GM18858 (cell line): ENCODE results near the gene ATE1.
"Not testable (repeated sequence)": the region's sequence is repeated elsewhere in the genome, so short reads cannot be mapped to it uniquely, and the experiment has no call there.

Experiments used
- ATAC-seq: cut with Tn5 transposase; IDR thresholded peaks from one replicate; pipeline ENCODE4 v1.9.1; 2021; ENCODE audit not compliant: unreplicated experiment

The ATE1 gene

DNA sequence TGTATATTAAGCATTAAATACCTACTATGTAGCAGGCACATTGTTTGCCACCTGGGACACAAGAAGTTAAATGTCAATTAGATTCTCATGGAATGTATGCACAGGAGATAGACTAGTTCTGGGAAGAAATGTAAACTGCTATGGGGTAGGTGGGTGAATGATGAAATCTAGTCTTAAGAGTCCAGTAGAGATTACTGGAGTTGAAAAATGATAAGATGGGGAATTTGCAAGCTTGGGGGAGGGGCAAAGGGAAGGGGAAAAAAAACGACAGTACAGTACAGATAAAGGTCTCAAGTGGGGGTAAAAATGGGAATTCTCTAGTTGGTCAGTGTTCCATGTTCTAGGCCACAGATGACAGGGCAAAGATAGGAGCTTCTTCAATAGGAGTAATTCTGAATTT, 94.4 kb downstream of the ATE1 start:
- no peak for ATAC-seq

DNA sequence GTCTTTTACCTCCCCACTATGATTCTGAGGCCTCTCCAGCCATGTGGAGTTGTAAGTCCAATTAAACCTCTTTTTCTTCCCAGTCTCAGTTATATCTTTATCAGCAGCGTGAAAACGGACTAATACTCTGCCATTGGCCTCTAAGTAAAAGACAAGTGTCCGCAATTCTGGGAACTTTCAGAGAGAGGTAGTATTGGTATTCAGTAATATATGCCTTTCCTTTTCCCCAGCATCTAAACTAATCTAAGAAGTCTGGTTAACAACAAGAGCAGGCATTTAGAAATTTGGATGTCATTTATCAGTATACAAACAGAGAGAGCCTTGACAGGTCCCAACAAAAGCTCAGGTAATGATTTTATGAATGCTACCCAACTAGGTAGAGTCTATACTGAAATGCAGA, 95.2 kb downstream of the ATE1 start:
- ATAC-seq = no peak

- ATAC-seq = no peak
Measured at GRCh38 chr10:121831777-121832176, 96.1 kb downstream of the ATE1 start.

DNA sequence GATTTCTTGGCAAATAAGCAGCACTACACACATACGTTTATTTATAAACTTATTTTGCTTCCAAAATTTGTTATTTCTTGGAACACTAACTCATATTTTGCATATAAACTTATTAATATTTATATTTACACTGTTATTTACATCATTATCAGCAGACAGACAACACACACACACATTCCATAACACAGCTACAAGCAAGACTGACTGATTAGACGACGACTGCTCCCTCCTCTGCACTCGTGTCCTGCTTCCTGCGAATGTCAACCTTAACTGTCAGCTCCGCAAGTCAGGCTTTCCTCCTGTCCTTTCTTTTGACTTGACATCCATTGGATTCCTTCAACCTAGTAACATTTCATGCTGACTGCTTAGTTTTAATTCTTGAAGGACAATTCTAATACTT, 96.6 kb downstream of the ATE1 start:
- no peak for ATAC-seq

GRCh38 chr10:121830101-121830500, 97.7 kb downstream of the ATE1 start:
- no peak for ATAC-seq

DNA sequence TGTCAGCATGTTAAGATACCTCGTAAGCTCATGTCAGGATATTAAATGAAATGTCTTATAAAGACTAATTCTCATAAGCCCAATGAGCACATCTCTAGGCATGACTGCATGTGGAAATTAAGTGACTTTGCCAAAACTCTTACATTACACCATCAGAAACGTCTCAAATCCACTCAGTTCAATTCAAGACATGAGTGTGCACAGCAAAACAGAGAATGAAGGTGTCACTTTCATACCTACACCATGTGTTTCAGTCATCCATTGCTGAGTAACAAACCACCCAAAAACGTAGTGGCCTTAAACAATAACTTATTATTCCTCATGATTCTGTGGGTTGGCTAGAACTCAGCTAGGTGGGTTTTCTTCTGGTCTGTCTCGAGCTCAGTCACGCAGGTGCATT, 99.8 kb downstream of the ATE1 start:
- ATAC-seq = no peak

GRCh38 chr10:121826773-121827172, 101.1 kb downstream of the ATE1 start:
- ATAC-seq = not testable (repeated sequence)

GRCh38 chr10:121823993-121824463, 103.8 kb downstream of the ATE1 start:
- ATAC-seq = no peak

DNA sequence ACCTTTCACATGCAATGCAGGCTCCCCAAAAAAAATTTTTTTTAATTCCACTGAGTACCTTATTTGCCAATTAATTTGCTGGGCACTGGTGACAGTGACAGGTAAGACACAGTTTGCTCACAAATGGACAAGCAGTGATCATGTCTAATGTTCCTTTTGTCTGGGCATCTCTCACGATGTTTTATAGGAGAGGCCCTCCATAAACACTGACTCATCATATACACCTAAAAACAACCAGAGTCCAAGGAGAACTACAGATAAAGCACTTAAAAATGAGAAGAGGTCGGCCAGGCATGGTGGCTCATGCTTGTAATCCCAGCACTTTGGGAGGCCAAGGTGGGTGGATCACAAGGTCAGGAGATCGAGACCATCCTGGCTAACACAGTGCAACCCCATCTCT, 105.1 kb downstream of the ATE1 start:
- no peak for ATAC-seq

- no peak for ATAC-seq
Measured at GRCh38 chr10:121822180-121822579, 105.7 kb downstream of the ATE1 start.

- ATAC-seq = no peak
Measured at GRCh38 chr10:121819049-121819448, 108.8 kb downstream of the ATE1 start.

DNA sequence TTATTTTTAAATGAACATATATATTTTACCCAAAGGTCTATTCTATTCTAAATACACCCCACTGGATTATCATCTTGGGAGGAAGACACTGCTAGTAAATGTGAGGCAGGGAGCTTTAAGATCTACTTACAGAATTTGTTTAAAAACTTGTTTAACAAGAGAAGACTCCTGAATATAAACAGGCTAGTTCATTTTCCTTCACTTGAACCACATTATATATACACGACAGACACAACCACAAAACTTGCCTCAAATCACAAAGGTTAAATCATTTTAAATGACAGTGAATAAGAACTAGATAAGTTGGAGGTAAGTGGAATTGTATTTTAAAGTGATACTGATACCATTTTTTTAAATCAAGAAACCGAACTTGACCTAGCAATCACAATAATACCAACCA, 109.2 kb downstream of the ATE1 start:
- ATAC-seq = no peak

DNA sequence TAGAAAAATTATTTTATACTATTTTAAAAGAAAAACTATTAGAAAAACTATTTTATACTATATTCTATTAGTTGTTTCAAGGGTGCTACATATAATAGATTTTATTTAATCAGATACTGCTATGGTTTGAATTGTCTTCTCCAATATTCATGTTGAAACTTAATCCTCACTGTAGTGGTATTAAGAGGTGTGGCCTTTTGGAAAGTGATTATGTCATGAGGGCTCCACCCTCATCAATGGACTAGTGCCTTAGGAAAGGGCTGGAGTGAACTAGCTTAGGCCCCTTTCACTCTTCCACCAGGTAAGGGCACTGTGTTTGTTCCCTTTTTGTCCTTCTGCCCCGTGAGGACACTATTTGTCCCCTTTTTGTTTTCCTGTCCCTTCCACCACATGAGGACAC, 111.6 kb downstream of the ATE1 start:
- ATAC-seq = no peak

DNA sequence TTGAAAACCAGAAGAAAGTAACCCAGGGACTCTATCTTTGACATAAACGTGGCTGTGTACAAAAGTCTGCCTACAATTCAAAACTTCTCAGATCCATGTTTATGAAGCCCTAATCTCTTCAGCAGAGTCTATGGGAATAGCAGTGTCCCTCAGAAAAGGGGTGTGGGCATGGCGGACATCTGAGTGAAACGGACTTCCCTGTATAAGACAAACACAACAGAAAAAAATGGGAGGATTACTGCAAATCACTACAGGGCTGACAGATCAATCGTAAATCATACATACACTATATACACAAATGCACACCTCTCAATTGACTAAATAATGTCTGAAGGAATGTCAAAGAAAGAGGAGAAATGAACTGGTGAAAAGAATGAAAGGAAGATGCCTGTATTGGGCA, 114.0 kb downstream of the ATE1 start:
- no peak for ATAC-seq

GRCh38 chr10:121813211-121813815, 114.5 kb downstream of the ATE1 start:
- no peak for ATAC-seq

- no peak for ATAC-seq
Measured at GRCh38 chr10:121812031-121812430, 115.8 kb downstream of the ATE1 start.

- ATAC-seq = no peak
Measured at GRCh38 chr10:121811386-121811785, 116.4 kb downstream of the ATE1 start.

DNA sequence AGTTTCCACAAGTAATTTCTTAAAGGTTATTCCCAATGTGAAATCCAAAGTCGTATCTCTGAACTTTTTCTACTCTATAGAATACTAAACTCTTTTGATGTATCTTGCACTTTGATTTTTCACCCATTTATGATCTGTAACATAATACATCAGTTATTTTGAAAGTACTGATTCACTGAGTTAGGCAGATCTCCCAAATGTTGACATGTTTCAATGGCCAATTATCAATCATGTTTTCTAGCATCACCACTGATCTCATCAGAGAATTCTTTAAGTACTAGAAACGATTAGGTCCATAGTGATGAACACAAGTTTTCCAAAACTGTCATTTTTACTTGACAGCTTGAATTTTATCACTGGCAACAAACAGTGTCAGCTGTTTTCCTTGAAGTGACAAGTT, 119.0 kb downstream of the ATE1 start:
- no peak for ATAC-seq

DNA sequence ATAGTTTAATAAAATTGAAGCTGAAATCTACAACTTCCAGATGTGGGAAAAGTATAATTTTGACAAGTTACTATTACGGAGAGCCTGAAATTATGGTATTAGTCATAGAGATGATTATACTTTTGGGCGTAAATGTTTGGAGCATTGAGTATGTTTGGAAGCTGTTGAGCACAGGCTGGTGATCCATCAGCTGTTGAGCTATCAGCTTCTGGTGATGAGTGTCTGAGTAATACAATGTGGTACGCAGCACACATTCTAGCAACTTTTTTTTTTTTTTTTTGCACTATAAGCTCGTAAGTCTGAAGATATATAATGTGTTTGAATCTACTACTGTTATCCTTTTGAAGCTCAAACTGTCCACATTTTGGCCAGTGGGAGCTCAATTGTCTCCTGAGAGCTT, 123.4 kb downstream of the ATE1 start:
- no peak for ATAC-seq

DNA sequence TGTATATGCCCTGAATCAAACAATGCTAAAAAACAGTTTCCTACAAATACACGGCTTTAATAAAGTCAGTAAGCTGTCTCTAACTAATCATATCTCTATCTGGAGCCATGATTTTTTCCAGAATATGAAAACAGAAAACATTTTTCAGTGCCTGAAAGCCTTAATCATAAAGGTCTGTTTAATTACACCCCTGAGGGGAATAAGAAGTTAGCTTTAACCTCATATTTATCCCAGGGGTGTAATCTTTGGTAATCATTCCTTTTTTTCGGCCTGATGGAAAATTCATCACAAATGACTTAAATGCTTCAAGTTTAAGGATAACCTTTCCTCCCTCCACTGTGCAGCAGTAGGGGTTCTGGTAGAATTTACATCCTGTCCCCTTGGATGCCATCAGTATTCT, 124.2 kb downstream of the ATE1 start:
- no peak for ATAC-seq

DNA sequence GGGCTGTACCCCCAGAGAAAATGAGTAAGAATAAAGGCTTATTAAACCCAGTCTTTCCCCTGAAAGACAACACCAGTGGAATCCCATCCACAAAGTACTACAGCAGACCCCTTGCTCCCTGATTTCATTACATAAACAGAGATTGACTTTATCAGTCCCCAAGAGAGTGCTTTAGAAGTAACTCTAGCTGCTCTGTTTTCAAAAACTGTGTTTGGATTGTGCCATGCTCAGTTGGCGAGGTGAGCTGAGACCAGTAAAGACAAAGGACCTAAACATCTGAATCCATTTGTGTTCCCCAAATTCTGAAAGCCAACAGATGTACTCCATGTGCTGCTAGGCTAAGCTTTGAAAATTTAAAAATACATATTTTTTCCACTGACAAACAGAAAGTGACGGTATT, 127.0 kb downstream of the ATE1 start:
- ATAC-seq = no peak

- ATAC-seq = no peak
Measured at GRCh38 chr10:121800146-121800545, 127.7 kb downstream of the ATE1 start.

GRCh38 chr10:121797490-121797889, 130.3 kb downstream of the ATE1 start:
- ATAC-seq = no peak

DNA sequence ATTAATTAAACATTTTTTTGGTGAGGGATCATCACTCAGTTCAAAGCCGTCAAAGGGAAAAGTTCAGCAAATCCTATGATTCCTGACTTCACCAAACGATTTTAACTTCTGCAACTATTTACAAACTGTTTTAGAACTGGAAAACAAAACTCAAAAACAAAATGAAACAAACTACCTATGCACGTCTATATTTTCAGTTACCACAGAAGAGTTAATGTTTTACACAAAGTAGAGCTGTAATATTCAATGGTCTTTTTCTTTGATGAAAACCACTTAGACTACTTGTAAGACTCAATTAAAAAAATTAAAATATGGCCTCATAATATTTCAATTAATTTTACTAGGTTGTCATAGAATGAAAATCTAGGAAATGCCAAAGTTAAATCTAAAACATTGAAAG, 131.5 kb downstream of the ATE1 start:
- no peak for ATAC-seq
